ENCODE data around the gene TNRC6C. TPM values are rescaled to one million over a fixed set of nuclear protein-coding genes. Genes with fewer than 3 reads are reported as not detected.
"Not testable (repeated sequence)": the region's sequence is repeated elsewhere in the genome, so short reads cannot be mapped to it uniquely, and the experiment has no call there.

Gene TNRC6C
- total RNA-seq, 4 donors from 2014 or later: 9.7 to 70.1 (median 23.2) TPM

GRCh38 chr17:77963441-77963840 lies 4.9 kb downstream of the TNRC6C start:
- Histone ChIP-seq H3K27ac (no peak overlapping the region), H3K4me1 (peaks cover 0 to 8% (median 0%) of the 10 kb centered on the region in 4 donors), H3K4me3 (no peak overlapping the region), H3K36me3 (no peaks in the 10 kb centered on the region), H3K27me3 (no peaks in the 10 kb centered on the region), H3K9me3 (no peaks in the 10 kb centered on the region)
- TF ChIP-seq POLR2A (IDR thresholded peaks at IDR 0.05): no peak
- TF ChIP-seq, protein P1, sequence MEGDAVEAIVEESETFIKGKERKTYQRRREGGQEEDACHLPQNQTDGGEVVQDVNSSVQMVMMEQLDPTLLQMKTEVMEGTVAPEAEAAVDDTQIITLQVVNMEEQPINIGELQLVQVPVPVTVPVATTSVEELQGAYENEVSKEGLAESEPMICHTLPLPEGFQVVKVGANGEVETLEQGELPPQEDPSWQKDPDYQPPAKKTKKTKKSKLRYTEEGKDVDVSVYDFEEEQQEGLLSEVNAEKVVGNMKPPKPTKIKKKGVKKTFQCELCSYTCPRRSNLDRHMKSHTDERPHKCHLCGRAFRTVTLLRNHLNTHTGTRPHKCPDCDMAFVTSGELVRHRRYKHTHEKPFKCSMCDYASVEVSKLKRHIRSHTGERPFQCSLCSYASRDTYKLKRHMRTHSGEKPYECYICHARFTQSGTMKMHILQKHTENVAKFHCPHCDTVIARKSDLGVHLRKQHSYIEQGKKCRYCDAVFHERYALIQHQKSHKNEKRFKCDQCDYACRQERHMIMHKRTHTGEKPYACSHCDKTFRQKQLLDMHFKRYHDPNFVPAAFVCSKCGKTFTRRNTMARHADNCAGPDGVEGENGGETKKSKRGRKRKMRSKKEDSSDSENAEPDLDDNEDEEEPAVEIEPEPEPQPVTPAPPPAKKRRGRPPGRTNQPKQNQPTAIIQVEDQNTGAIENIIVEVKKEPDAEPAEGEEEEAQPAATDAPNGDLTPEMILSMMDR (IDR thresholded peaks at IDR 0.05): no peak
- peak in 2 of 3 donors; percentile 44 to 63 for DNase-seq

GRCh38 chr17:77965352-77965751 lies 6.8 kb downstream of the TNRC6C start:
- no peak for DNase-seq
- Histone ChIP-seq H3K4me3 (no peak overlapping the region), H3K27ac (no peak overlapping the region), H3K36me3 (no peaks in the 10 kb centered on the region), H3K9me3 (no peaks in the 10 kb centered on the region), H3K4me1 (peaks cover 0 to 8% (median 0%) of the 10 kb centered on the region in 4 donors), H3K27me3 (no peaks in the 10 kb centered on the region)
- no peak for TF ChIP-seq POLR2A (IDR thresholded peaks at IDR 0.05)
- TF ChIP-seq, protein P1 (IDR thresholded peaks at IDR 0.05): no peak

GRCh38 chr17:77966476-77966875 lies 8.0 kb downstream of the TNRC6C start:
- Histone ChIP-seq H3K36me3 (no peaks in the 10 kb centered on the region), H3K9me3 (no peaks in the 10 kb centered on the region), H3K4me1 (peaks cover 0 to 8% (median 0%) of the 10 kb centered on the region in 4 donors), H3K4me3 (no peak overlapping the region), H3K27ac (no peak overlapping the region), H3K27me3 (no peaks in the 10 kb centered on the region)
- TF ChIP-seq POLR2A (IDR thresholded peaks at IDR 0.05): no peak
- TF ChIP-seq, protein P1 (IDR thresholded peaks at IDR 0.05): no peak
- no peak for DNase-seq

DNA sequence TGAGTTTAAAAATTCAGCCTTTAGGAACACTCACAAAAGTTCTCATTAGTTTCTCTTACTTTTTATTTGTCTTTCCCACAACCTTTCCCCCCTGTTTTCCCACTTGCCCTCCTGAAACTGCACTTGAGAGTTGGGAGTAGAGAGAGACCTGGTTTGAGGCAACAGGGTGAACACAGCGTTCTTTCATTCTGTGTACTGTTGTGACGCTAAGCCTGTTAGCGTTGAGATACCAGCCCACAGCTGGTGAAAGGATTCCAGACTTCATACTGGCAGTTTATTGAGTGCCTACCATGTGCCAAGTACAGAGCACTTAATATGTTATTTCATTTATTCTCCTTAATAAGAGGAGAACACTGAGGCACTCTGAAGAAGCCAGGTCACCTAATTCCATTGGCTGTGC lies 10.3 kb downstream of the TNRC6C start:
- no peak for DNase-seq
- H3K4me1 ChIP-seq: peaks cover 0 to 8% (median 0%) of the 10 kb centered on the region in 4 donors
- H3K27me3 ChIP-seq: no peaks in the 10 kb centered on the region
- H3K4me3 ChIP-seq: no peak overlapping the region
- no peaks in the 10 kb centered on the region for H3K9me3 ChIP-seq
- TF ChIP-seq POLR2A (IDR thresholded peaks at IDR 0.05): no peak
- TF ChIP-seq, protein P1 (IDR thresholded peaks at IDR 0.05): no peak
- no peaks in the 10 kb centered on the region for H3K36me3 ChIP-seq
- no peak overlapping the region for H3K27ac ChIP-seq

DNA sequence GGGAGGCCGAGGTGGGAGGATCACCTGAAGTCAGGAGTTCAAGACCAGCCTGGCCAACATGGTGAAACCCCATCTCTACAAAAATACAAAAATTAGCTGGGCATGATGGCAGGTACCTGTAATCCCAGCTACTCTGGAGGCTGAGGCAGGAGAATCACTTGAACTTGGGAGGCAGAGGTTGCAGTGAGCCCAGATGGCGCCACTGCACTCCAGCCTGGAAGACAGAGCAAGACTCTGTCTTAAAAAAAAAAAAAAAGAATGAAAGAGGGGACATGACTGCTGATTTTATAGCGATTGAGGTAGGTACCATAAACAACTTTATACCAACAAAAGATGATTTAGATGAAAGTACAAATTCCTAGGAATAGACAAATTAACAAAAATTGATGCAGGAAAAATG lies 13.8 kb downstream of the TNRC6C start:
- not testable (repeated sequence) for DNase-seq, H3K36me3 ChIP-seq, H3K27ac ChIP-seq, H3K27me3 ChIP-seq, H3K4me3 ChIP-seq, H3K4me1 ChIP-seq, H3K9me3 ChIP-seq

DNA sequence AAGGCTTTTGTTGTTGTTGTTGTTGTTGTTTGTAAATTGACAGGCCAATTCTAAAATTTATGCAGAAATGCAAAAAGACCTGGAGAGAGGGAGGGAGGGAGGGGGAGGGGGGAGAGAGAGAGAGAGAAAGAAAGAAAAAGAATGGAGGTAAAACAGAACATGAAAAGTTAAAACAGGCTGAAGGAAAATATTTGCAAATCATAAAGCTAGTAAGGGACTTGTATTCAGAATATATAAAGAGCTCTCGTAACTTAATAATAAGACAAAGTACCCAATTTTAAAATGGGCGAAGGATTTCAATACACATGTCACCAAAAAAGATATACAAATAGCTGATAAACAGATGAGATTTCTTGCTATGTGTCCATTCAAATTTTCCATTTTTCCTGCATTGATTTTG lies 15.4 kb downstream of the TNRC6C start:
- TF ChIP-seq, protein P1 (IDR thresholded peaks at IDR 0.05): no peak
- TF ChIP-seq POLR2A (IDR thresholded peaks at IDR 0.05): no peak
- no peak for DNase-seq
- Histone ChIP-seq H3K27me3 (no peaks in the 10 kb centered on the region), H3K9me3 (no peaks in the 10 kb centered on the region), H3K36me3 (no peaks in the 10 kb centered on the region), H3K4me3 (no peak overlapping the region), H3K27ac (no peak overlapping the region), H3K4me1 (no peaks in the 10 kb centered on the region)
